ENCODE measurements around the gene KDM2B. TPM values are rescaled to one million over a fixed set of nuclear protein-coding genes. Genes with fewer than 3 reads are reported as not detected.

The KDM2B gene
- total and polyA plus RNA-seq, 2 of the 8 experiments (the other 6 are each of a cell fraction or from before 2014, with no cell fraction given): 111 to 162 TPM

- Histone ChIP-seq H3K9me3 (ENCODE audit: insufficient read depth in 2 of 2, low read depth in 1 of 2, low read length in 1 of 2) (no peaks in the 10 kb centered on the region), H3K4me3 (ENCODE audit: extremely low read depth in 1 of 4, insufficient read depth in 2 of 4, low read depth in 3 of 4, low read length in 4 of 4) (no peak overlapping the region), H4K5ac (ENCODE audit: insufficient read length, low read depth, low read length) (no peak overlapping the region), H3K27me3 (replicated peaks in 1 of 4; ENCODE audit: control insufficient read depth in 3 of 4, extremely low read depth in 1 of 4, insufficient read depth in 3 of 4, low read length in 3 of 4) (no peaks in the 10 kb centered on the region), H3K36me3 (ENCODE audit: control insufficient read depth in 2 of 4, insufficient read depth in 4 of 4, low read length in 3 of 4) (peaks cover 31 to 77% (median 39%) of the 10 kb centered on the region in 4 experiments), H3K14ac (ENCODE audit: insufficient read length) (no peak overlapping the region), H3K4me2 (ENCODE audit: insufficient read depth in 1 of 2, low read depth in 2 of 2, low read length in 2 of 2) (no peak overlapping the region), H3K18ac (ENCODE audit: extremely low read depth, low read length) (no peak overlapping the region), H4K91ac (replicated peaks; ENCODE audit: insufficient read length, low read length) (no peak overlapping the region), H2AK5ac (ENCODE audit: low read depth, low read length) (no peak overlapping the region), H3K23ac (ENCODE audit: insufficient read length) (no peak overlapping the region), H3K27ac (ENCODE audit: low read depth, low read length) (no peak overlapping the region), H2BK15ac (ENCODE audit: low read length) (no peak overlapping the region), H3K4ac (replicated peaks; ENCODE audit: insufficient read length, low read depth, low read length) (no peak overlapping the region), H3K4me1 (replicated peaks in 1 of 4; ENCODE audit: control insufficient read depth in 3 of 4, insufficient read depth in 4 of 4, low read length in 3 of 4) (peaks cover 0 to 6% (median 5%) of the 10 kb centered on the region in 4 experiments; a peak in 6 of 7 replicates), H3K79me2 (ENCODE audit: control insufficient read depth in 1 of 2, insufficient read depth in 2 of 2, low read length in 2 of 2) (peaks cover 6 to 81% of the 10 kb centered on the region in 2 experiments; a peak in 3 of 4 replicates), H2BK120ac (replicated peaks; ENCODE audit: low read depth, low read length) (no peak overlapping the region), H2AFZ (ENCODE audit: low read length) (no peak overlapping the region), H3K23me2 (ENCODE audit: low read depth, low read length) (no peaks in the 10 kb centered on the region), H2BK12ac (ENCODE audit: low read depth, low read length) (no peak overlapping the region), H3K56ac (replicated peaks; ENCODE audit: insufficient read length, low read depth, low read length) (no peak overlapping the region), H2BK5ac (ENCODE audit: low read depth, low read length) (no peak overlapping the region), H3K79me1 (ENCODE audit: low read depth, low read length) (peaks cover 15% of the 10 kb centered on the region), H2BK20ac (ENCODE audit: low read length) (no peak overlapping the region), H3K9ac (replicated peaks in 1 of 4; ENCODE audit: extremely low read depth in 1 of 4, low read depth in 3 of 4, low read length in 3 of 4) (no peak overlapping the region), H4K20me1 (replicated peaks in 1 of 2; ENCODE audit: control insufficient read depth in 1 of 2, insufficient read depth in 2 of 2, low read length in 2 of 2) (peaks cover 5 to 7% of the 10 kb centered on the region in 2 experiments), H4K8ac (ENCODE audit: extremely low read depth, insufficient read depth, low read length) (no peak overlapping the region)
- ChIA-PET CTCF (ENCODE audit: partially characterized antibody) (interaction anchor here (1.1 to 4.7 kb wide), 4 partner anchors 14 to 115 kb away, joined by 3 to 17 read pairs (median 4); no protein-coding TSS in a partner anchor), POLR2A (ENCODE audit: partially characterized antibody) (interaction anchor here (1.1 to 40.9 kb wide), 4 partner anchors 1 to 53 kb away, joined by 3 to 793 read pairs (median 584); partner anchors contain the start of genes KDM2B and ORAI1)
- DNase-seq (ENCODE audit: low read depth in 1 of 2, low spot score in 2 of 2): no peak
- TF ChIP-seq POLR2AphosphoS5 (IDR thresholded peaks at IDR 0.05; ENCODE audit: low read depth, low read length) (0 out of 2 replicates have a peak, but pooled peaks have one; percentile 10), CTCF (IDR thresholded peaks at IDR 0.05; ENCODE audit: control extremely low read depth in 1 of 3, insufficient read depth in 1 of 3, low read depth in 1 of 3, low read length in 3 of 3) (no peak)
- WGBS, 2 experiments (ENCODE audit: extremely low coverage in 1 of 2, insufficient coverage in 1 of 2, insufficient read length in 1 of 2, insufficient replicate concordance in 2 of 2, low coverage in 1 of 2, low lambda C conversion rate in 2 of 2, missing lambda C conversion rate in 1 of 2): 97% methylated on average over 5 of the region's 5 CpGs; no CpG with 5 or more reads in 1 of the 2 experiments
- FAIRE-seq: no peak
Observed at GRCh38 chr12:121570467-121571283, 10.1 kb downstream of the KDM2B start.
